ENCODE data around the gene PTPRR. TPM values are rescaled to one million over a fixed set of nuclear protein-coding genes. Genes with fewer than 3 reads are reported as not detected.

PTPRR gene
- total RNA-seq, 2 donors from 2014 or later = 21.8 to 43.8 TPM

- Histone ChIP-seq H3K4me1 (no peaks in the 10 kb centered on the region), H3K4me3 (no peak overlapping the region), H3K27ac (no peak overlapping the region), H3K36me3 (no peaks in the 10 kb centered on the region), H3K27me3 (no peaks in the 10 kb centered on the region), H3K9me3 (no peaks in the 10 kb centered on the region), H3K9ac (ENCODE audit: low read depth in 2 of 2, low read length in 2 of 2) (no peak overlapping the region)
- TF ChIP-seq CTCF (IDR thresholded peaks at IDR 0.05) = no peak
- intact Hi-C loops (cut with DNase I) = no loop called here
- DNase-seq = no peak
Observed at GRCh38 chr12:70691018-70691672, 229.4 kb downstream of the PTPRR start.

GRCh38 chr12:70686907-70687306 lies 233.6 kb downstream of the PTPRR start:
- Histone ChIP-seq H3K27ac (no peak overlapping the region), H3K4me3 (no peak overlapping the region), H3K9ac (ENCODE audit: low read depth in 2 of 2, low read length in 2 of 2) (no peak overlapping the region), H3K4me1 (no peaks in the 10 kb centered on the region), H3K27me3 (no peaks in the 10 kb centered on the region), H3K36me3 (no peaks in the 10 kb centered on the region), H3K9me3 (no peaks in the 10 kb centered on the region)
- DNase-seq = no peak
- no peak for TF ChIP-seq CTCF (IDR thresholded peaks at IDR 0.05)
- intact Hi-C loops (cut with DNase I) = no loop called here

GRCh38 chr12:70686299-70686698 lies 234.2 kb downstream of the PTPRR start:
- no peak for DNase-seq
- intact Hi-C loops (cut with DNase I) = no loop called here
- no peak for TF ChIP-seq CTCF (IDR thresholded peaks at IDR 0.05)
- H3K9me3 ChIP-seq = no peaks in the 10 kb centered on the region
- no peaks in the 10 kb centered on the region for H3K27me3 ChIP-seq
- H3K9ac ChIP-seq (ENCODE audit: low read depth in 2 of 2, low read length in 2 of 2) = no peak overlapping the region
- no peak overlapping the region for H3K4me3 ChIP-seq
- H3K4me1 ChIP-seq = no peaks in the 10 kb centered on the region
- H3K27ac ChIP-seq = no peak overlapping the region
- no peaks in the 10 kb centered on the region for H3K36me3 ChIP-seq

GRCh38 chr12:70683976-70684375 lies 236.6 kb downstream of the PTPRR start:
- Histone ChIP-seq H3K9me3 (no peaks in the 10 kb centered on the region), H3K27ac (no peak overlapping the region), H3K36me3 (no peaks in the 10 kb centered on the region), H3K27me3 (no peaks in the 10 kb centered on the region), H3K4me3 (no peak overlapping the region), H3K9ac (ENCODE audit: low read depth in 2 of 2, low read length in 2 of 2) (no peak overlapping the region), H3K4me1 (no peaks in the 10 kb centered on the region)
- DNase-seq = no peak
- intact Hi-C loops (cut with DNase I) = no loop called here
- TF ChIP-seq CTCF (IDR thresholded peaks at IDR 0.05) = no peak

GRCh38 chr12:70671698-70672097 lies 248.8 kb downstream of the PTPRR start:
- intact Hi-C loops (cut with DNase I) = no loop called here
- DNase-seq = no peak
- no peak for TF ChIP-seq CTCF (IDR thresholded peaks at IDR 0.05)

More at GRCh38 chr12:70671698-70672097, 248.8 kb downstream of the PTPRR start:
- Histone ChIP-seq H3K27ac (no peak overlapping the region), H3K9ac (ENCODE audit: low read depth in 2 of 2, low read length in 2 of 2) (no peak overlapping the region), H3K36me3 (no peaks in the 10 kb centered on the region), H3K27me3 (no peaks in the 10 kb centered on the region), H3K4me3 (no peak overlapping the region), H3K4me1 (no peaks in the 10 kb centered on the region), H3K9me3 (no peaks in the 10 kb centered on the region)

All from colonic mucosa (tissue), 4 donors.